HepG2 (cell line): ENCODE measurements around the gene TFB1M. TPM values are rescaled to one million over a fixed set of nuclear protein-coding genes. Genes with fewer than 3 reads are reported as not detected.

Source experiments
- CCAR2 ChIP-seq: fragments of 200-400 bp; formaldehyde crosslinking; optimal IDR thresholded peaks from 2 replicates; pipeline ENCODE3; 2018; ENCODE audit warnings: low read depth, mild to moderate bottlenecking, low read length, moderate library complexity
- FOSL1 ChIP-seq: sonication (generic); formaldehyde crosslinking; IDR thresholded peaks from 2 replicates; pipeline ENCODE4 v1.9.0; 2021; ENCODE audit warnings: missing genetic modification reagents, borderline replicate concordance
- PBX2 ChIP-seq: IDR thresholded peaks from 2 replicates; pipeline ENCODE4 v1.6.1; 2016; ENCODE audit warnings: control low read depth
- REST ChIP-seq, 2 experiments: IDR thresholded peaks; 2 replicates each; pipeline ENCODE4 v1.6.1; 2011 to 2012; ENCODE audit warnings: low read length in 2 of 2, borderline replicate concordance in 1 of 2, low read depth in 1 of 2, mild to moderate bottlenecking in 1 of 2, moderate library complexity in 1 of 2
- SOX5 ChIP-seq: IDR thresholded peaks from 2 replicates; pipeline ENCODE4 v1.6.1; 2016; ENCODE audit warnings: borderline replicate concordance
- ZBTB2 ChIP-seq: sonication (generic); formaldehyde crosslinking; IDR thresholded peaks from 2 replicates; pipeline ENCODE4 v1.8.0; 2022; ENCODE audit warnings: low read depth, missing genetic modification reagents
- ZNF24 ChIP-seq: fragments of 450-650 bp; IDR thresholded peaks from 2 replicates; pipeline ENCODE4 v1.6.1; 2017; ENCODE audit warnings: antibody characterized with exemption, mild to moderate bottlenecking
- ZNF263 ChIP-seq: sonication (generic); formaldehyde crosslinking; IDR thresholded peaks from 2 replicates; pipeline ENCODE4 v1.4.0; 2020; ENCODE audit warnings: missing genetic modification reagents
- ZNF318 ChIP-seq: sonication (generic); formaldehyde crosslinking; IDR thresholded peaks from 2 replicates; pipeline ENCODE4 v1.4.0; 2020; ENCODE audit warnings: mild to moderate bottlenecking, missing genetic modification reagents
- ZNF362 ChIP-seq: sonication (generic); formaldehyde crosslinking; IDR thresholded peaks from 2 replicates; pipeline ENCODE4 v1.4.0; 2020; ENCODE audit warnings: missing genetic modification reagents, mild to moderate bottlenecking, borderline replicate concordance
- ZNF839 ChIP-seq: sonication (generic); formaldehyde crosslinking; IDR thresholded peaks from 2 replicates; pipeline ENCODE4 v1.4.0; 2020; ENCODE audit warnings: missing genetic modification reagents, mild to moderate bottlenecking, borderline replicate concordance
- ZSCAN29 ChIP-seq: sonication (generic); formaldehyde crosslinking; conservative IDR thresholded peaks from 2 replicates; pipeline ENCODE4 v1.4.0; 2020; ENCODE audit warnings: mild to moderate bottlenecking, missing genetic modification reagents
- polyA plus RNA-seq, 8 experiments: library from polyadenylated mRNA; depleted of rRNA in 3 of 8; stranded (reverse) in 7 of 8; unstranded in 1 of 8; fragments of >200 nt; fragmentation: Illumina TruSeq in 4 of 8; extraction: Trizol in 4 of 8; gene quantifications; 2 replicates each; pipeline versions ENCODE4 v1.2.1 to v1.2.3, GENCODE V29; 2011 to 2016; ENCODE audit warnings: low read depth in 4 of 8, missing spikeins in 1 of 8, mixed read lengths in 1 of 8; ENCODE audit not compliant: insufficient read depth in 1 of 8
- total RNA-seq, 5 experiments: library from RNA; depleted of rRNA; stranded (reverse); fragments of >200 nt; fragmentation: Illumina TruSeq; extraction: Trizol; gene quantifications; 2 replicates each; pipeline ENCODE4 v1.2.3, GENCODE V29; 2016; ENCODE audit warnings: low read depth in 1 of 5

TFB1M gene
- total and polyA plus RNA-seq, 2 of the 13 experiments (the other 11 are each of a cell fraction or from before 2014, with no cell fraction given), result 91.4 to 122 TPM

GRCh38 chr6:155314773-155315515, 660 bp upstream of the TFB1M start (continued):
- no peak; a peak in 2 of 4 replicates for TF ChIP-seq REST (IDR thresholded peaks at IDR 0.05; ENCODE audit: borderline replicate concordance in 1 of 2, low read depth in 1 of 2, low read length in 2 of 2)
- no peak for TF ChIP-seq PBX2 (CRISPR knock-in tag)
- no peak for TF ChIP-seq ZNF839 (CRISPR knock-in tag)
- no peak; the same call in 1 of the 2 replicates for TF ChIP-seq ZBTB2 (CRISPR knock-in tag)
- TF ChIP-seq ZNF362 (CRISPR knock-in tag), result no peak; the same call in 1 of the 2 replicates
- no peak for TF ChIP-seq CCAR2
- TF ChIP-seq ZNF24, result peak; percentile 89
- TF ChIP-seq FOSL1 (CRISPR knock-in tag), result no peak
- TF ChIP-seq ZNF318 (CRISPR knock-in tag), result no peak
- TF ChIP-seq ZSCAN29 (CRISPR knock-in tag), result no peak
- peak; percentile 73 for TF ChIP-seq SOX5 (CRISPR knock-in tag)
- peak; percentile 52; the same call in 1 of the 2 replicates for TF ChIP-seq ZNF263 (CRISPR knock-in tag)
